Activated effector memory CD4-positive, alpha-beta T cell treated with anti-CD3 and anti-CD28 coated beads, Interleukin-2, amount 50 U/mL, for 16 hours (primary cell): ENCODE data around the gene CDHR1.

Experiments
- DNase-seq: peaks from one replicate; pipeline ENCODE4 v3.0.0-alpha.2; 2020

The CDHR1 gene

DNA sequence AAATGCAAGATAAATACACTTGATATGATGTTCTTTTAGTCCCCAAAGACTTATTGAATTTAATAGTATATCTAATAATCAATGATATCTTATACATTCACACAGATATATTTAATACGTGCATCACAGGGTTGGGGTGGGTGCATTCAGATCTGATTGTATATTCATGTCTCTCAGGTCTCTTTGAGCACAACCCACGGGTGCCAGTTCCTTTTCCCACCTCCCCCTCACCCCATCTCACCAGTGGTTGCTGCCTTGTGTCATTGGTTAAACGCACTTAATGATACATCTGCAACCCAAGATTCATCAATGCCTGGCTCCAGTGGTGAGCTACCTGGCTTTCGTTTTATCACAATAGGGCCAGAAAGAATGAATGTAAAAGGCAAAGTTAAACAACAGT is 40.8 kb downstream of the CDHR1 start:
- no peak for DNase-seq

DNA sequence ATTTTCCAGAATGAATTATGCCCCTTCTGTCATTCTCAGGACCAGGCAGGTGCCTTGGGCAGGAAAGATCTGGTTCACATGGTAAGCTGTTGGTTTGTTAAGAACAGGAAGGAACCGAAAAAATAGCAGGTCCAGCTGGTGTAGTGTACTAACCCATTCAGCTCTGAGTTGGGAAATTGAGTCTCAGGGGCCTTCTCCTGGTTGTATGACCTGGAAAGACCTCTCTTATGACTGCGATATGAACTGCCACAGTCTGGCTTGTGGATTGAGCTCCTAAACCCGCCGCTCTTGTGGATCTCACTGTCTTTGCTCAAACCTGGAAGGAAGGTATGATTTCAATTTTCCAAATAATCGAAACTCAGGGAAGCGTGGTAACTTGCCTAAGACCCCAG is 42.5 kb downstream of the CDHR1 start:
- DNase-seq, result no peak

DNA sequence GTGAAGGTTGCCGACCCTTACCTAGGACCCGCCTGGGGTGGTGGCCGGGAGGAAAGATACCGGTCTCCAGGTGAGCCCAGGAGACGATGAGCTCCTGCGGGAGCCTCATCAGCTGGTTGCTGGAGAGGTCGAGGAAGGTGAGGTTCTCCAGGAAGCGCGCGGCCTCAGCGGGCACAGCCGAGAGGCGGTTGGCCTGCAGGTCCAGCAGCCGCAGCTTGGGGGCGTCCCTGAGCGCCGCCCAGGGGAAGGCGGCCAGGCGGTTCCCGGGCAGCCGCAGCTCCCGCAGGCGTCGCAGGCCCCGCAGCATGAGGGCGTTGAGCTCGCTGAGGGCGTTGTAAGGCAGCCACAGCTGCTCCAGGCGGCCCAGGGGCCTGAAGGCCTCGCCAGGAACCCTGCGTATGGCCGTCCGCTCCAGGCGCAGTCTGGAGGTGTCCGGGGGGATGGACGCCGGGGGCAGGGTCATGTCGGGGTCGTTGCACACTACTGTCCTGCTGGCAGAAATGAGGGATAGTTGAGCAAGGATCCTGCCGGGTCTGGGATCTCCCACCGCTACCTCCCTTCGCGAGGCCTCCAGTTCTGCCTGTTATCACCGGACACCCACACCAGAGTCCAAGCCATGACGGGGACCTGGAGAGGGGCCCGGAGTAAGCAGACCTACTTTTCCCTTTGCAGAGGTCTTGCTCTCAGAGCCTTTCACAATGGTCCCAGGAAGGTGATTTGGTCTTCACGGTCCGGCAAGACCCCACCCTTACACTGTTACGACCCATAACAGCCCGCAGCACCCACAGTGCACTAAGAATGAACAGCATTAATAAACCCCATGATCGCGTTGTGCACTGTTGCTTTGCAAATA is 43.1 kb downstream of the CDHR1 start:
- no peak for DNase-seq

DNA sequence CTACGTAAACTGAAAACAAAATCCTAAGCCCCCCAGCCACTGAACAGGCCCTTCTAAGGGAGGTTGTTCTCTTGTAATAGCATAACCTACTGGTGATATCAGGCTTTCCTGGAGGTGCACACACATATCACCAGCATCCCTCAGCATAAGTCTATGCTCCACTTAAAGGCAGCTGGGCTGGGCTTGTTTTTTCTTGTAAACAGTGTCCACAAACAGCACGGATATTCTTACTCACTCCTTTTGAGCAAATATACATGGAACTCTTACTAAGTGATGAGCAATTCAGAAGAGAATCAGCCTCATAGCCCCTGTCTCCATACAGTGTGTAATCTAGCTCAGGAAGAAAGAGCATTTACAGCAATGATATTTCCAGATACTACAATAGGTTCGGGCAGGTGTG is 44.6 kb downstream of the CDHR1 start:
- no peak for DNase-seq

DNA sequence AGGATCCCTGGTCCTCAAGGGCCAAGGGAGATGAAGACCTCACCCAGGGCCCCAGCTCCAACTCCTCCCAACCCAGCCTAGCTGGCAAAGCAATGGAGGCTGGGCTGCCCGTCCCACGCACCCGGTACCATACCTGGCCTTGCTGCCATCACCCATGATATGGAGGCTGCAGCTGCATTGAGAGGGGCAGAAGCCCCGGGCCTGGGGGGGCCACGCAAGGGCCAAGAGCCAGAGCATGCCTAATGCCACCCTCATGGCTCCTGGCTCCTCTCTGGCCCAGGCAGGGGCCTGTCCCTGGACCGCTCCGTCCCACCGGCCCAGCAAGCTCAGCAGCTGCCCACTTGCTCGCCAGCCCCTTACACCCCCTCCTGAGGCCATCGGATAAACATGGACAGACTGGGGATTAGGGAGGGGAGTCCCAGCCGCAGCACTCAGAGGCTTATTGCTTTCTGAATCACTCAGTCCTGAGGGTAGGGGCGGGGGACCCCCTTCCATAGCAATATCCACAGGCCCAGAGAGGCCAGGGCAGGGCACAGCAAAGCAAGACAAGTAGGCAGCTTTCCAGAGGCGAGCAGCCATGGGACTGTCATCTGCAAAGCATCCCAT is 47.0 kb downstream of the CDHR1 start, which contains the start of gene LRIT1:
Gene LRIT1 (minus strand): TSS at position 362 of the 606 bp plus-strand sequence. CDS start 107 bp downstream, at position 255.
- DNase-seq, result no peak

DNA sequence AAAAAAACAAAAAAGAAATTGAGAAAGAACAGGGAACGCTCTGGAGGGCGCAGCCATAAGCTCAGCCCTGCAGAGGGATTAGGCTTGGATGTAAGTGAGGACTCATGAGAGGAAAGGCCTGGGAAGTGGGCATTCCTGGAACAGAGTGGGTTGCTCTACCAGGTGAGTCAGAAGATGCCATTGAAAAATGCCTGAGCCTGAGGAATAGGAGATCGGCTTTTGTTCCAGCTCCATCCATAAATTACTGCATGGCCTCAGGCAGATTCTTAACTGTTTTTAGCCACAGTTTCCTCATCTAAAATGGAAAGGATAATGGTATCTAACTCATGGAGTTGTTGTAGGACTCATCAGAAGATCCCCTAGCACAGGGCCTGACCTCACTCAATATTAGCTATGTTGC is 49.4 kb downstream of the CDHR1 start:
- no peak for DNase-seq

DNA sequence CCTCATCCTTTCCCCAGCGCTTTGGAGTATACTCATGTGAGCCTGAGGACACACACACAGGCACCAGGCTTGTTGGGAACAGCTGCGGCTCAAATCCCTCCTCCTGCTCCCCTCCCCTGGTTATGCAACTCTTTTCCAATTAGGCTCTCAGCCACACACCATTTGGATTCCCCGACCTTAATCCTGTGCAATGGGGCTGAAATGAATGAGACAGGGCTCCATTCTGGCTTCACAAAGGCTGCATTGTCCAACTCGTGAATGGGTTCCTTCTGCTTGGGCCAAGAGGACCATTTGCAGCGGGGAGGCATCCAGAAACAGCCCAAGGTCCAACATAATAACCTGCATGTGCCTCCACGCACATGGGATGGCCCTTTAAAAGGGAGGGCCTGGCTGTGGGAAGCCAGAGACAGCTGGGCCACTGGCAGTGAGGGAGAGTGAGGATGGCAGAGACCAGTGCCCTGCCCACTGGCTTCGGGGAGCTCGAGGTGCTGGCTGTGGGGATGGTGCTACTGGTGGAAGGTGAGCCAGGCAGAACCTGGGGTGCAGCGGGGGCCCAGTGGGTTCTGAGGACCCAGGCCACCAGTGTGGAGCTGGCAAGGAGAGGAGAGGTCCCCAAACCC is 50.4 kb downstream of the CDHR1 start, which contains the start of gene RGR:
Gene RGR (plus strand): TSS at position 403 of the 620 bp plus-strand sequence. CDS start 38 bp downstream, at position 441.
- DNase-seq, result no peak

DNA sequence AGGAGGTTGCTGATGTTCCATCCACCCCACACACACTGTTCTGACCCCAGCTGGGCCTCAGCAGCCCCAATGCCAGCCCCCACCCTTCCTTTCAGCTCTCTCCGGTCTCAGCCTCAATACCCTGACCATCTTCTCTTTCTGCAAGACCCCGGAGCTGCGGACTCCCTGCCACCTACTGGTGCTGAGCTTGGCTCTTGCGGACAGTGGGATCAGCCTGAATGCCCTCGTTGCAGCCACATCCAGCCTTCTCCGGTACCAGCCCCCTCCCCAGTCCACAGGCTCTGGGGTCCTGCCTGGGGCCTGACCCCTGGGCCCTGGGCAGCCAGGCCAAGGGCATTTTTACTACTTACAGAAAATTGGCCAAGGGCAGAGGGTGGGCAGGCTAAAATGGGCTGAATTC is 53.2 kb downstream of the CDHR1 start:
- DNase-seq, result no peak

DNA sequence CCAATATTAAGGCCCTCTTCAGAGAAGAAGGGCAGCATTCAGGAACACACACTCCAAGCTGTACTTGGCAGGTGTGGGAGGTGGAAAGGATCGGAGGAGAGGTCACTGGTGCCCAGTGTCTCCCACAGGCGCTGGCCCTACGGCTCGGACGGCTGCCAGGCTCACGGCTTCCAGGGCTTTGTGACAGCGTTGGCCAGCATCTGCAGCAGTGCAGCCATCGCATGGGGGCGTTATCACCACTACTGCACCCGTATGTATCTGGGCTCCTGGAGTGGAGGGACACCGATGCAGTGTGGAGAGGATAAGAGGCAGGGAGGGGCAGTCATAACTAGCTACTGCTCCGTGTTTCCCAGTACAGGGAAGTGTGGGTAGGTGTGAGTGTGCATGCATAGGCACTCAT is 54.5 kb downstream of the CDHR1 start:
- no peak for DNase-seq

DNA sequence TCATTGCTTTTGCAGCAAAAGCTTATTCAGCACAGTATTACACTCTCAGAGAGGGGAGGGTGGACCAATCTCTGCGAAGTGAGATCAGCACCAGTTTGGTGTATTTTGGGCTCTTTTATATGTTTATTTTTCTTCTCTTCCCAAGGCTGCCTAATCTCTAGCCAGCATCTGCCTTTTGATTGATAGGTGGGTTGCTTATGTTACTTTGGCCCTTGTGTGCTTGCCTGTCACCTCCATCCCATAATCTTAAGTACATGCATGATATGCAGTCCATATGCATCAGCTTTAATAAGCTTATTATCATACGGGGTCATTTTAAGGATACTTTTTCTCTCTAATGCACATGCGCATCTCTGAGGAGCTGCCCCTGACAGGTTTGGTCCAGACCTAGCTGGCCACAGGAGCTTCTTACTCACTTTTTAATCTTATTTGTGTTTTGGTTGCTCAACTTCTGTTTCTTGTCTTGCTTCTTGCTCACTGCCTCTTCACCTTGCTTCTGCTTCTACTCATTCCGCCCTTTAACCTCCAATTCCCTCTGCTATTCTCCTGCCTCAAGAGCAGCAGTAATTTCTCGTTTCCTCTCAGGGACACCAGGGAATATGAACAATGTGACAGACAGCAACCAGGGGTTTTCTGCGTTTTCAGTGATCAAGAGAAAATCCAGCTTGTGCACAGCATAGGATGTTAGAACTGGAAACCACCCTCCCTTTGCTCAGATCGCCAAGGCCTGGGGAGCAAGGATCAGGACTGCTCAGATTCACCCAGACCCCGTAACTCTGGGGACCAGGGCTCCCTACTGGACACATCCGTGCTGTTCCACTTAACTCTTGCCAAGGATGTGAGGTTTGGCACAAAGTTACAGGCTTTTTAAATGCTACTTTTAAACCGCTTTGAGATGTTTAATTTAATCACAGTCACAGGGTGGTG is 60.5 kb downstream of the CDHR1 start:
- DNase-seq, result no peak

DNA sequence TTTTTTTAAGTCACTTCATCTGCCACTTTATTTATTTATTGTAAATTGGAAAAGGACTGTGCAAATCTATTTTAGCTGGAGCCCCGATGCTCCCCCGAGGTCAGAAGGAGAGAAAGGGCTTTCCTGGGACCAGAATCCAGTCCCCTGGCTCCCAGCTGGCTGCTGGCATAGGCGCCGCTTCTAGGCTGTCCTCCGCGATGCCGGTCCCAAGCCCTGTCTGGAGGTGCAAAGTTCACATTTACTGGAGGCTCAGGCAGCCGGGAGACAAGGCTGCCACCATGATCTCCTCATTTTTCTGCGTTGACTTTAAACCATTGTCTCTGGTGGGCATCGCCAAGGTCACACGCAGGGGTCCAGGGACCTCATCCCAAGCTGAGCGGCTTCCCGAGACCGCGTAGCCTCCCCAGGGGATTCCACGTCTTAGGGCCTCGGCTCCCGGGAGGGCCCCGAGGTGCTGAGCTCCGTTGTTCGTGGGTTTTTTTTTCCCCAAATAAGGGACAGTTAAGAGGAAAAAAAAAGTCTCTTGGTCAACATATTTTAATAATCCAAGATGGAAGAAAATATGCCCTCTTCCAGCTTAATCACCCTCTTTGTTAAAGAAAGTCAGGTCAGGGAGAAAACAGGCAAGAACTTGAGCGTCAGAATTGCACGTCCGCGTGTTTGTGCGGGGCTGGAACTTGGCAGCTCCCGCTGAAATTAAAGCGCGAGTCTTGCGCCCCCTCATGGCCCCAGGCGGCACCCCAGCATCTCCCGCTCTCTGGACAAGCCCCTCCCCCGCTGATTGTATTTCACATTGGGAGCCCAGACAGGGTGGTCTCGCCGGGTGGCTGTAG is 62.4 kb downstream of the CDHR1 start:
- peak; percentile 76 for DNase-seq

DNA sequence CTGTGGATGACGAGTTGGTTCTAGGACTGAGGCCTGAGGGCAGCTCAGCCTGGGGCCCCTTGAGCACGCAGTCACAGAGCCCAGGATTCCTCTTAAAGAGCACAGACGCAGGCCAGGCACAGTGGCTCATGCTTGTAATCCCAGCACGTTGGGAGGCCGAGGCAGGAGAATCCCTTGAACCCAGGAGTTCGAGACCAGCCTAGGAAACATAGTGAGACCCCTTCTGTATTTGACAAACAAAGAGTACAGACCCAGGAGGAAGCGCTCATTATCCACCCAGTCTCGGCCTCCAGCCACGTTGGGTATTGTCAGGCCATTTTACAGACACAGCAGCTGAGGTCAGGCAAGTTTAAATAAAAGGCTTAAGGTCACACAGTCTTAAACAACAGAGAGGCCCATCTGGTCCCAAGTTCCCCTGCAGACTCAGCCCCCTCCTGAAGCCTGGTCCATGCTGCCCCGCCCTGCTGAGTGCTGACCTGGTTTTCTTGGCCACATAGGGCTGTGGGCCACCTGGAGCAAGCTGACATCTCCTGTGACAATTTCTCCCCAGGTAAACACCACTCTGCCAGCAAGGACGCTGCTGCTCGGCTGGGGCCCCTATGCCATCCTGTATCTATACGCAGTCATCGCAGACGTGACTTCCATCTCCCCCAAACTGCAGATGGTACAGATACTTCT is 63.1 kb downstream of the CDHR1 start:
- DNase-seq, result no peak

DNA sequence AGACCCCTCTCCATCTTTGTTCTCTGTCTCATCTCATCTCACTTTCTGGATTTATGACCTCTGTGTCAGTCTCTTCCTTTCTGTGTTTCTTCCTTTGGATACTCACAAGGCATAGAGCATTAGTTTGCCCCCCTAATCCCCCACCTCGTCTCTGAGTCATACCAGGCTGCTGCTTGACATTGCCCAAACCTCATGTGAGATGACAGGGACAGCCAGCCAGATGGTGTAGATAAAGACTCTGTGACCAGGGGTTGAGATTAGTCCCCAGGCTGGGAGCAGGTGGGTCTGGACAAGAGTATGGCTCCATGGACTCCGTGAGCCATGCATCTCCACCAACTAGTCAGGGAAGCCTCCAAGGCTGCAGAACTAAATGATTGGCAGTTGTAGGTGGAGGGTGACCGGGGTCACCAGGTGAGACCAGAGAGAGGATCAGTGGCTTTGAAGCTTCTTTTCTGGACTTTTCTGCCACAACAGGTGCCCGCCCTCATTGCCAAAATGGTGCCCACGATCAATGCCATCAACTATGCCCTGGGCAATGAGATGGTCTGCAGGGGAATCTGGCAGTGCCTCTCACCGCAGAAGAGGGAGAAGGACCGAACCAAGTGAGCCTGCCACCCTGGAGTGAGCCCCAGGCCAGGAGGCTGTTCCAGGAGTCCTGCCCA is 63.8 kb downstream of the CDHR1 start:
- DNase-seq, result no peak

DNA sequence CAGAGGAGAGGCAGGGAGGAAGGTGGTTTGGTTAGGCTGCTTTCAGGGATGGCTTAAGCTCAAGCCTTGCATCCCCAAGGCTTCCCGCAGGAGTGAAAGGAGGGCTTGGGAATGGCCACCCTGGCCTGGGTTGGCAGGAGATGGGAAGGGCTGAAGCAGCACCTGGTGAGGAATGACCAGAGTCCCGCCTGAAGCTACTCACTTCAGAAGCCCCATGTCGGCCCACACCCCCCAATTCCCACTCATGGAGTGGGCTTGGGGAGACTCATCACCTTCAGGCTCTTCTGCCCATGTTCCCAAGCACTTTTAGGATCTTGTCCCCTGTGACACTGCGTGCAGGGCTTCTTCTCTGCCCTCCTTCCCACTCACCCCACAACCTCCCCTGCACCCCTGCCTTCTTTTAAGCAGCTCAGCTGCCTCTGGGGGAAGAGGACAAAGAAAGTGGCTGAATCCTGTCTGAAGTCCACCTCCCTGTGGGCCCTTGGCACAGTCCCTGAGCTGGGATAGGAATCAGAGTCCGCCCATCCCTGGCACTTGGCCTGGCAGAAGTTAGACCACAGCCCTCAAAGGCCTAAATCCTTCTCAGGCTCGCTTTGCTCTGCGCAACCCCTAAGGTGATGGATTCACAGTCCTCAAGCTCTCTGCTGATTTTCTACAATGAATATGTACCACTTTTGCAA is 67.0 kb downstream of the CDHR1 start:
- DNase-seq, result no peak

DNA sequence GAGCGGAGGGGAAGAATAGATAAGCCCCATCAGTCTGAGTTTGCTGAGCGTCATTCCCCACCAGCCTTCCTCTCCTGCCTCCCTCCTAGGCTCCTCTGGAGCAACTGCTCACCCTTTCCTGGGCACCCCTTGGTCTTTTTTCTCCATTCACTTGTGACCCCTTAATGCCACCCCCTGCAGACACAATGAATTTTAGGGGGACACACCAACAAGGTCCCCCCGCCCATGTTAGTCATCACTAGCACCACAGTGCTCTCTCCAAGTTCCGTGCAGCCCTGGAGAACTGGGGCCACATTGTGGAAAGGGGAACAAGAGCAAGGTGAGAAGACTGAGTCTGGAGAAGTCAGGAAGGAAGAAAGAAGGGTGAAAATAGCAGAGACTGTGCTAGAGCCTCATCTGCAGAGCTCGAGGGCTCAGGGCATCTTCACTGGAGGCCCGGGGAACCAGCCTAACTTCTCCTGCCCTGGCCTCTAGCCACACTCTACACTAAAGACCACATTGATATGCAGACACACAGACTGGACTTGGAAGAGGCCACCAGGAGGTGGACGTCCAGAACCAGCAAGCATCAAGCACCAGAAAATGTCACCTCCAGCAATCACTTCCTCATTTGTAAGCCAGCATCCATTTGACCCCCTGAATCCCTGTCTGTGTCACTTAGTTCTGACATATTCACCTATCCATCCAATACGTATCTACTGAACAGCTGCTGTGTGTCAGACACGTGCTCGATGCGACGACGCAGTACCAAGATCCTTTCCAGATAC is 68.0 kb downstream of the CDHR1 start:
- DNase-seq, result no peak

DNA sequence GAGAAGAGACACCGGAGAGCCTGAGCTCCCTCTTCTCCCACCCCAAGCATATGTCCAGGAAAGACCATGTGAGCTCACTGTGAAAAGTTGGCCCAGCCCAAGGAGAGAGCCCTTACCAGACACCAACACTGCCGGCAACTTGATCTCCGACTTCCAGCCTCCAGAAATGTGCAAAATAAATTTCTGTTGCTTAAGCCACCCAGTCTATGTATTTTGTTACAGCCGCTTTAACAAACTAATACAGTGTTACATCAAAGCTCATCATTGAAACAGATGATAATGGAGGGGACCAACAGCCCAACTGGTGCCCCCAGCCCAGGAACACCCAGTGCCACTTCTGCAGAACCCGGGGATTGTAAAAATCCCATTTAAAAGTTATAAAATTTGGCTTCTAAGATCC is 69.4 kb downstream of the CDHR1 start:
- no peak for DNase-seq

DNA sequence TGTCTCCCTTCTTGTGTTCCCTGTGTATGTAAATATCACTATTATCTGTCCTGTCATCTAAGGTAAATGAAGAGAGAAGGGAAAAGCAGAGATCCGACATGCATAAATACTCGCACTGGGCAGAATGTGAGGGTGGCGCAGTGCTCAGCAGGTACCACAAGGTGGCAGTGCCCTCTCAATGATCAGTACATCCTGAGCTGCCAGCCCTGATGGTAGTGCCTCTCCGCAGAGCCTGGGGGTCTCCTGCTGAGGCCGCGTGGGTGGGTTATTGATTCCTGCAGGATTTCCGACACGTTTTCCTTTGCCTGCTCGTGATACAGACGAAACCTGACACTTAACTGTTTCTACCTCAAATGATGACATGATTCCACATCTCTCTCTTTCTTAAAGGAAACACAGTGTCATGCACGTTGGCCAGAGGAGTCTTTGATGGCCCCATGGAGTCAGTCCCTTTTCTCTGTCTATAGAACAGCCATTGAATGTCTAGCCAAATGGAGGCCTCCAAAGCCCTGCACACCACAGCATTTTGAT is 70.3 kb downstream of the CDHR1 start:
- DNase-seq, result peak; percentile 88

DNA sequence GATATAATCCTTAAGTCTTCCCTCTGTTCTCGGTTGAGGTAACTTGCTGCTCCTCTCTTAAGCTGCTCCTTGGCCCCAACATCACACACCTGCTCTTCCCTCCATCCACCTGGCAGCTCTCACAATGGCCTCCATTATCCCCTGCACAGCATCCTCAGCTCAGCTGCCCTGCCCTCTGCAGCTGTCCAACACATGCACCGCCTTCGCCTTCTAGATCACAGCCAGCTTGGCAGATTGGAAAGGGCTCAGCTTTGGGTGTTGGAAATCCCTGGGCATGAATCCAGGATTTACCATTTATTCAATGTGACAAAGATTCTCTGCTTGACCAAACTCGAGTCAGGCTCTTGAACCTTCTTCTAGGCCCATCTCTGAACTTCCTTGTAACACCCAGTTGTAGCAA is 71.1 kb downstream of the CDHR1 start:
- no peak for DNase-seq
